HEK293 (cell line): ENCODE results near the gene KIFAP3.

ENCODE experiments used
- ATF2 ChIP-seq: fragments of 450-650 bp; formaldehyde crosslinking; IDR thresholded peaks from 2 replicates; pipeline ENCODE4 v1.5.1; 2016; ENCODE audit warnings: missing biosample characterization, missing genetic modification characterization, low read depth
- GLI2 ChIP-seq: fragments of 450-650 bp; formaldehyde crosslinking; IDR thresholded peaks from 2 replicates; pipeline ENCODE4; 2017; ENCODE audit warnings: missing biosample characterization, missing genetic modification characterization, low read depth, borderline replicate concordance
- GLI4 ChIP-seq: fragments of 450-650 bp; formaldehyde crosslinking; IDR thresholded peaks from 2 replicates; pipeline ENCODE4 v1.5.1; 2016; ENCODE audit warnings: missing biosample characterization, missing genetic modification characterization
- HOXA7 ChIP-seq: sonication (generic); formaldehyde crosslinking; IDR thresholded peaks from 2 replicates; pipeline ENCODE4 v1.8.1; 2022; ENCODE audit warnings: missing genetic modification reagents, borderline replicate concordance
- MYNN ChIP-seq: fragments of 450-650 bp; formaldehyde crosslinking; IDR thresholded peaks from 2 replicates; pipeline ENCODE4 v1.5.1; 2016; ENCODE audit warnings: missing biosample characterization, missing genetic modification characterization, borderline replicate concordance
- PBX3 ChIP-seq: sonication (generic); formaldehyde crosslinking; IDR thresholded peaks from 2 replicates; pipeline ENCODE4 v1.8.1; 2022; ENCODE audit warnings: mild to moderate bottlenecking, moderate library complexity, missing genetic modification reagents
- REPIN1 ChIP-seq: fragments of 450-650 bp; formaldehyde crosslinking; IDR thresholded peaks from 2 replicates; pipeline ENCODE4 v1.5.1; 2017; ENCODE audit warnings: missing biosample characterization, missing genetic modification characterization, low read depth
- WT1 ChIP-seq: fragments of 450-650 bp; formaldehyde crosslinking; IDR thresholded peaks from 2 replicates; pipeline ENCODE4 v1.5.1; 2016; ENCODE audit warnings: missing biosample characterization, missing genetic modification characterization
- ZFHX2 ChIP-seq: fragments of 450-650 bp; formaldehyde crosslinking; conservative IDR thresholded peaks from 2 replicates; pipeline ENCODE4 v1.5.1; 2016; ENCODE audit warnings: missing biosample characterization, missing genetic modification characterization
- ZNF140 ChIP-seq: fragments of 450-650 bp; formaldehyde crosslinking; IDR thresholded peaks from 2 replicates; pipeline ENCODE4 v1.5.1; 2016; ENCODE audit warnings: missing biosample characterization, missing genetic modification characterization
- ZNF169 ChIP-seq: fragments of 450-650 bp; formaldehyde crosslinking; IDR thresholded peaks from 2 replicates; pipeline ENCODE4 v1.5.1; 2016; ENCODE audit warnings: missing biosample characterization, missing genetic modification characterization
- ZNF202 ChIP-seq: fragments of 450-650 bp; formaldehyde crosslinking; IDR thresholded peaks from 2 replicates; pipeline ENCODE4 v1.5.1; 2016; ENCODE audit warnings: missing biosample characterization, missing genetic modification characterization, borderline replicate concordance
- ZNF221 ChIP-seq: fragments of 450-650 bp; formaldehyde crosslinking; IDR thresholded peaks from 2 replicates; pipeline ENCODE4 v1.5.1; 2017; ENCODE audit warnings: missing biosample characterization, missing genetic modification characterization, borderline replicate concordance
- ZNF274 ChIP-seq, 2 experiments: fragments of 200-500 bp in 1 of 2; fragments of 450-650 bp in 1 of 2; sonication (Bioruptor generic) in 1 of 2; formaldehyde crosslinking in 1 of 2; IDR thresholded peaks; 2 replicates each; pipeline versions ENCODE4 v1.5.1 to v1.6.1; 2014 to 2016; ENCODE audit warnings: borderline replicate concordance in 1 of 2, inconsistent platforms in 1 of 2, low read length in 1 of 2, missing biosample characterization in 1 of 2, missing genetic modification characterization in 1 of 2
- ZNF311 ChIP-seq: fragments of 450-650 bp; formaldehyde crosslinking; IDR thresholded peaks from 2 replicates; pipeline ENCODE4 v1.5.1; 2017; ENCODE audit warnings: missing biosample characterization, missing genetic modification characterization, borderline replicate concordance
- ZNF404 ChIP-seq: fragments of 450-650 bp; formaldehyde crosslinking; IDR thresholded peaks from 2 replicates; pipeline ENCODE4 v1.5.1; 2017; ENCODE audit warnings: missing biosample characterization, missing genetic modification characterization
- ZNF514 ChIP-seq: fragments of 450-650 bp; formaldehyde crosslinking; IDR thresholded peaks from 2 replicates; pipeline ENCODE4 v1.5.1; 2016; ENCODE audit warnings: missing biosample characterization, missing genetic modification characterization
- ZNF529 ChIP-seq: fragments of 450-650 bp; formaldehyde crosslinking; IDR thresholded peaks from 2 replicates; pipeline ENCODE4 v1.5.1; 2017; ENCODE audit warnings: missing genetic modification characterization, missing biosample characterization; ENCODE audit not compliant: insufficient replicate concordance
- ZNF600 ChIP-seq: fragments of 450-650 bp; formaldehyde crosslinking; IDR thresholded peaks from 2 replicates; pipeline ENCODE4 v1.5.1; 2016; ENCODE audit warnings: missing biosample characterization, missing genetic modification characterization
- ZNF660 ChIP-seq: fragments of 450-650 bp; IDR thresholded peaks from 2 replicates; pipeline ENCODE4 v1.5.1; 2018; ENCODE audit warnings: missing biosample characterization, mild to moderate bottlenecking, missing genetic modification characterization
- ZNF777 ChIP-seq: fragments of 450-650 bp; formaldehyde crosslinking; IDR thresholded peaks from 2 replicates; pipeline ENCODE4 v1.5.1; 2017; ENCODE audit warnings: missing biosample characterization, missing genetic modification characterization, borderline replicate concordance
- ZNF837 ChIP-seq: fragments of 450-650 bp; formaldehyde crosslinking; IDR thresholded peaks from 2 replicates; pipeline ENCODE4 v1.5.1; 2016; ENCODE audit warnings: missing biosample characterization, missing genetic modification characterization
- ZSCAN5A ChIP-seq: fragments of 450-650 bp; formaldehyde crosslinking; IDR thresholded peaks from 2 replicates; pipeline ENCODE4 v1.5.1; 2016; ENCODE audit warnings: missing biosample characterization, missing genetic modification characterization
- TF ChIP-seq, protein P1 (sequence below): fragments of 450-650 bp; formaldehyde crosslinking; IDR thresholded peaks from 2 replicates; pipeline ENCODE4 v1.5.1; 2017; ENCODE audit warnings: missing biosample characterization, missing genetic modification characterization
- TF ChIP-seq, protein P2 (sequence below): fragments of 450-650 bp; formaldehyde crosslinking; optimal IDR thresholded peaks from 2 replicates; pipeline ENCODE3; 2016; ENCODE audit warnings: missing biosample characterization, mild to moderate bottlenecking, missing genetic modification characterization
- TF ChIP-seq, protein P3 (sequence below): fragments of 450-650 bp; formaldehyde crosslinking; IDR thresholded peaks from 2 replicates; pipeline ENCODE4 v1.5.1; 2017; ENCODE audit warnings: missing biosample characterization, missing genetic modification characterization
- TF ChIP-seq, protein P4 (sequence below): fragments of 450-650 bp; formaldehyde crosslinking; IDR thresholded peaks from 2 replicates; pipeline ENCODE4 v1.5.1; 2016; ENCODE audit warnings: missing biosample characterization, missing genetic modification characterization

Gene KIFAP3

GRCh38 chr1:169893645-169894423 lies 180.7 kb downstream of the KIFAP3 start, which contains the start of gene SCYL3 (continued):
- TF ChIP-seq ZNF311 (tag by site-specific recombination) (no peak), MYNN (peak; percentile 69; the same call in 1 of the 2 replicates), ZNF221 (tag by site-specific recombination) (no peak), ZNF140 (tag by site-specific recombination) (no peak), ZFHX2 (tag by site-specific recombination) (peak; percentile 87), ATF2 (tag by site-specific recombination) (peak; percentile 100), ZNF660 (tag by site-specific recombination) (peak; percentile 75), ZNF404 (no peak), ZNF202 (tag by site-specific recombination) (no peak), ZNF514 (tag by site-specific recombination) (no peak), ZNF600 (tag by site-specific recombination) (peak; percentile 44; the same call in 1 of the 2 replicates), ZNF274 (IDR thresholded peaks at IDR 0.05; ENCODE audit: low read length) (no peak), ZNF274 (tag by site-specific recombination; IDR thresholded peaks at IDR 0.05; ENCODE audit: borderline replicate concordance) (no peak), REPIN1 (tag by site-specific recombination) (0 out of 2 replicates have a peak, but pooled peaks have one; percentile 53), ZNF837 (no peak), GLI4 (tag by site-specific recombination) (no peak), GLI2 (tag by site-specific recombination) (no peak), ZNF777 (tag by site-specific recombination) (no peak), HOXA7 (CRISPR knock-in tag) (no peak), WT1 (tag by site-specific recombination) (peak; percentile 58), PBX3 (CRISPR knock-in tag) (no peak), ZNF169 (tag by site-specific recombination) (no peak), ZSCAN5A (tag by site-specific recombination) (no peak), ZNF529 (no peak)
- TF ChIP-seq, protein P1, sequence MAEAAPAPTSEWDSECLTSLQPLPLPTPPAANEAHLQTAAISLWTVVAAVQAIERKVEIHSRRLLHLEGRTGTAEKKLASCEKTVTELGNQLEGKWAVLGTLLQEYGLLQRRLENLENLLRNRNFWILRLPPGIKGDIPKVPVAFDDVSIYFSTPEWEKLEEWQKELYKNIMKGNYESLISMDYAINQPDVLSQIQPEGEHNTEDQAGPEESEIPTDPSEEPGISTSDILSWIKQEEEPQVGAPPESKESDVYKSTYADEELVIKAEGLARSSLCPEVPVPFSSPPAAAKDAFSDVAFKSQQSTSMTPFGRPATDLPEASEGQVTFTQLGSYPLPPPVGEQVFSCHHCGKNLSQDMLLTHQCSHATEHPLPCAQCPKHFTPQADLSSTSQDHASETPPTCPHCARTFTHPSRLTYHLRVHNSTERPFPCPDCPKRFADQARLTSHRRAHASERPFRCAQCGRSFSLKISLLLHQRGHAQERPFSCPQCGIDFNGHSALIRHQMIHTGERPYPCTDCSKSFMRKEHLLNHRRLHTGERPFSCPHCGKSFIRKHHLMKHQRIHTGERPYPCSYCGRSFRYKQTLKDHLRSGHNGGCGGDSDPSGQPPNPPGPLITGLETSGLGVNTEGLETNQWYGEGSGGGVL (tag by site-specific recombination): peak; percentile 27; the same call in 1 of the 2 replicates
- TF ChIP-seq, protein P2, sequence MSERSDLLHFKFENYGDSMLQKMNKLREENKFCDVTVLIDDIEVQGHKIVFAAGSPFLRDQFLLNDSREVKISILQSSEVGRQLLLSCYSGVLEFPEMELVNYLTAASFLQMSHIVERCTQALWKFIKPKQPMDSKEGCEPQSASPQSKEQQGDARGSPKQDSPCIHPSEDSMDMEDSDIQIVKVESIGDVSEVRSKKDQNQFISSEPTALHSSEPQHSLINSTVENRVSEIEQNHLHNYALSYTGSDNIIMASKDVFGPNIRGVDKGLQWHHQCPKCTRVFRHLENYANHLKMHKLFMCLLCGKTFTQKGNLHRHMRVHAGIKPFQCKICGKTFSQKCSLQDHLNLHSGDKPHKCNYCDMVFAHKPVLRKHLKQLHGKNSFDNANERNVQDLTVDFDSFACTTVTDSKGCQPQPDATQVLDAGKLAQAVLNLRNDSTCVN (tag by site-specific recombination): peak; percentile 76
- TF ChIP-seq, protein P3, sequence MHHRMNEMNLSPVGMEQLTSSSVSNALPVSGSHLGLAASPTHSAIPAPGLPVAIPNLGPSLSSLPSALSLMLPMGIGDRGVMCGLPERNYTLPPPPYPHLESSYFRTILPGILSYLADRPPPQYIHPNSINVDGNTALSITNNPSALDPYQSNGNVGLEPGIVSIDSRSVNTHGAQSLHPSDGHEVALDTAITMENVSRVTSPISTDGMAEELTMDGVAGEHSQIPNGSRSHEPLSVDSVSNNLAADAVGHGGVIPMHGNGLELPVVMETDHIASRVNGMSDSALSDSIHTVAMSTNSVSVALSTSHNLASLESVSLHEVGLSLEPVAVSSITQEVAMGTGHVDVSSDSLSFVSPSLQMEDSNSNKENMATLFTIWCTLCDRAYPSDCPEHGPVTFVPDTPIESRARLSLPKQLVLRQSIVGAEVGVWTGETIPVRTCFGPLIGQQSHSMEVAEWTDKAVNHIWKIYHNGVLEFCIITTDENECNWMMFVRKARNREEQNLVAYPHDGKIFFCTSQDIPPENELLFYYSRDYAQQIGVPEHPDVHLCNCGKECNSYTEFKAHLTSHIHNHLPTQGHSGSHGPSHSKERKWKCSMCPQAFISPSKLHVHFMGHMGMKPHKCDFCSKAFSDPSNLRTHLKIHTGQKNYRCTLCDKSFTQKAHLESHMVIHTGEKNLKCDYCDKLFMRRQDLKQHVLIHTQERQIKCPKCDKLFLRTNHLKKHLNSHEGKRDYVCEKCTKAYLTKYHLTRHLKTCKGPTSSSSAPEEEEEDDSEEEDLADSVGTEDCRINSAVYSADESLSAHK (tag by site-specific recombination): peak; percentile 52
- TF ChIP-seq, protein P4, sequence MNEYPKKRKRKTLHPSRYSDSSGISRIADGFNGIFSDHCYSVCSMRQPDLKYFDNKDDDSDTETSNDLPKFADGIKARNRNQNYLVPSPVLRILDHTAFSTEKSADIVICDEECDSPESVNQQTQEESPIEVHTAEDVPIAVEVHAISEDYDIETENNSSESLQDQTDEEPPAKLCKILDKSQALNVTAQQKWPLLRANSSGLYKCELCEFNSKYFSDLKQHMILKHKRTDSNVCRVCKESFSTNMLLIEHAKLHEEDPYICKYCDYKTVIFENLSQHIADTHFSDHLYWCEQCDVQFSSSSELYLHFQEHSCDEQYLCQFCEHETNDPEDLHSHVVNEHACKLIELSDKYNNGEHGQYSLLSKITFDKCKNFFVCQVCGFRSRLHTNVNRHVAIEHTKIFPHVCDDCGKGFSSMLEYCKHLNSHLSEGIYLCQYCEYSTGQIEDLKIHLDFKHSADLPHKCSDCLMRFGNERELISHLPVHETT (tag by site-specific recombination): peak; percentile 98
